ENCODE data around the gene FHOD3. TPM values are rescaled to one million over a fixed set of nuclear protein-coding genes. Genes with fewer than 3 reads are reported as not detected.
"Not testable (repeated sequence)": the region's sequence is repeated elsewhere in the genome, so short reads cannot be mapped to it uniquely, and the experiment has no call there.

The FHOD3 gene
- total RNA-seq, 1 donor = not detected

- no peak for DNase-seq (ENCODE audit: low read depth in 2 of 3, low spot score in 2 of 3)
These were observed 144.1 kb downstream of the FHOD3 start for GRCh38 chr18:36441426-36442240.

DNA sequence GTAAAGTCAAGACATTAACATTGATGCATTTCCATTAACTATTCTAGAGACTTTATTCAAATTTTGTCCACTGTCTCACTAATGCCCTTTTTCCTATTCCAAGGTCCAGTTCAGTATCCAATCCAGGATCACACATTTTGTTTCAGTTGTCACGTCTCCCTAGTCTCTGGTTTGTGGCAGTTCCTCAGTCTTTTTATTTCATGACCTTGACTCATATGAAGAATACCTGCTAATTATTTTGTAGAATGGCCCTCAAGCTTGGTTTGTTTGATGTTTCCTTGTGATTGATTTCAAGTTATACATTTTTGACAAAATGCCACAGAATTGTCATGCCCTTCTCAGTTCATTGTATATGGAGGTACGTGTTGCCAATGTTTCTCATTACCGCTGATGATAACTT is 145.2 kb downstream of the FHOD3 start:
- no peak for DNase-seq (ENCODE audit: low read depth in 2 of 3, low spot score in 2 of 3)

- DNase-seq (ENCODE audit: low read depth in 2 of 3, low spot score in 2 of 3) = no peak
These were observed 148.5 kb downstream of the FHOD3 start for GRCh38 chr18:36446059-36446458.

GRCh38 chr18:36448384-36449290 is 151.1 kb downstream of the FHOD3 start:
- no peak for DNase-seq (ENCODE audit: low read depth in 2 of 3, low spot score in 2 of 3)

- no peak for DNase-seq (ENCODE audit: low read depth in 2 of 3, low spot score in 2 of 3)
These were observed 151.9 kb downstream of the FHOD3 start for GRCh38 chr18:36449451-36449850.

DNA sequence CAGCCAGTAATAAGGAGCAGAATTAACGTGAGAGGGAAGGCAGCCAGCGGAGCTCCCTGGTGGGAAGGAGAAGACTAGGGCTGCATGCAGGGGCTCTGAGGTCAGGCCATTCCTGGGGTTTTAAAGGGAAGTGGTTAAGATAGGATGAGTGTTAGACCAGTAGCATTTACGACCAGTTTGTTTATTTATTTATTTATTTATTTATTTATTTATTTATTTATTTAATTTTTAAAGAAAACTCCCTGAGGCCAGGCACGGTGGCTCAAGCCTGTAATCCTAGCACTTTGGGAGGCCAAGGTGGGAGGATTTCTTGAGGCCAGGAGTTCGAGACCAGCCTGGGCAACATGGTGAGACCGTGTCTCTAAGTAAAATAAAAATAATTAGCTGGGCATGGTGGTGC is 152.8 kb downstream of the FHOD3 start:
- no peak for DNase-seq (ENCODE audit: low read depth in 2 of 3, low spot score in 2 of 3)

DNA sequence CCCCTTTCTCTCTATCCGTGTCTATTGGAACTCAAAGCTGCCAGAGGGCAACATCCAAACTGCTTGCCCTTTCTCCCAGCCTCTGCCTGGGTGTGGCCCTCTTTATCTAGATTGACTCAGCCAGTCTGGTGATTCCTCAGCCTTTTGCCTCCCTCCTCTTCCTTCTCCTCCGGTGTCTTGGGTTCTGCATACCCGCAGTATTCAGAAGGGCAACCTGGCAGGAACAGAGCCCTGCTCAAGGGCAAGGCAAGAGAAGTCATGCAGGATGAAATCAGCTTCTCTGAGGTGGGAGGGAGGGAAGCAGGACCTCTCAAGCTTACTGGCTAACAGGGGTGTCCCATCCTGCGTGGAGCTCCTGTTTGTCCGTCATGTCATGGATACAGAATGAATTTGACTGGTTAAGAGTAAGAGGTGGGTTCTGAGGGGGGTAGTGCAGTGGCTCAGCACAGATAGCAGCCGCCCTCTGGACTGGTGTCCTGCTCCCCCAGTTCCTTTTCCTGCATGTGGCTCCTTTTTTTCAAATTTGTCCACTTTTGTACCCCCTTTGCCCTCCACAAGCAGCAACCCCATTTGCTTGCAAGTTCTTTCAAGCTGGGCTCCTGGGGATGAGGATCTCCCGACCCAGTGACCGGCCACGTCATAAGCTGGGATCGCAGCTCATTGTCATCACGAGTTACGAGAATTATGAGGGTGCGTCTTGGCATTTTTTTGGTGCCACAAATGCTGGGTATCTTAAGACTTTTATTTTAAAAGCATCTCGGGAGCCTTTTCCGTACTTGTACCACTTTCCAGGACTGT is 154.1 kb downstream of the FHOD3 start:
- DNase-seq (ENCODE audit: low read depth in 2 of 3, low spot score in 2 of 3) = no peak

DNA sequence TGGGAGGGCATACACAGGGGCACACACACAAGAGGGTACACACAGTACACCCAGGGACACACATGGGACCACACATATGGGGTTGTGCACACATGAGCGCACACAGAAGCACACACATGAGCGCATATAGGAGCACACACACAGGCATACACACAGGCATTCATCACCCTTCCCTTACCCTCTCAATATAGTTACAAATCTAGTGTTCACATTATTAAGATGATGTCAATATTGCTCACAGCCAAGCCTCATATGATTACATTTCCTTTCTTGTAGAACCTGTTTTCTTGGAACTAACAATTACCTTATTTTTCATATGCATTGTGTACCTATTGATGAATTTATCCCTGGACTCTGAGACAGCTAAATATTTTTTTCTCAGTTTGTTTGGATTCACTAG is 156.7 kb downstream of the FHOD3 start:
- no peak for DNase-seq (ENCODE audit: low read depth in 2 of 3, low spot score in 2 of 3)

- DNase-seq (ENCODE audit: low read depth in 2 of 3, low spot score in 2 of 3) = no peak
These were observed 157.4 kb downstream of the FHOD3 start for GRCh38 chr18:36454848-36455458.

DNA sequence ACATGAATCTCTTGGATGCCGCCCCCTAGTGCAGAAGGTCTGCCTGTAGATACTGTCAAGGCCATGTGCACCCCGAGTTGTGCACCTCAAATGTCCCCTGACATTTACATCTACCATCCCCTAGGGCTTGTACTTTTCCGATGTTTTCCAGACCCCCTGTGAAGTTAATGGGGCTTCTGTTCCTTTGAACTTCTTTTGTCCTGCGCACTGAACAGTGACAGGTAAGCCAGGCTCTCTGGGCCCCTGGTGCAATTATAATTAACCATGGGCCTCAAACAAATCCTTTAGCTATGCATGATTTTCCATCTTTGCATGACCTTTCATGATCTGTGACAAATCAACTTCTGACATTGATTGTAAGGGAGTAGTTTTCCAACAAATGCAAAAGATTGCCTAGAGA is 158.4 kb downstream of the FHOD3 start:
- no peak for DNase-seq (ENCODE audit: low read depth in 2 of 3, low spot score in 2 of 3)

GRCh38 chr18:36456622-36457021 is 159.1 kb downstream of the FHOD3 start:
- no peak for DNase-seq (ENCODE audit: low read depth in 2 of 3, low spot score in 2 of 3)

GRCh38 chr18:36457683-36458082 is 160.2 kb downstream of the FHOD3 start:
- no peak for DNase-seq (ENCODE audit: low read depth in 2 of 3, low spot score in 2 of 3)

- DNase-seq (ENCODE audit: low read depth in 2 of 3, low spot score in 2 of 3) = no peak
These were observed 160.8 kb downstream of the FHOD3 start for GRCh38 chr18:36458306-36458705.

- DNase-seq (ENCODE audit: low read depth in 2 of 3, low spot score in 2 of 3) = no peak
These were observed 161.7 kb downstream of the FHOD3 start for GRCh38 chr18:36459203-36459602.

GRCh38 chr18:36459786-36460185 is 162.3 kb downstream of the FHOD3 start:
- no peak for DNase-seq (ENCODE audit: low read depth in 2 of 3, low spot score in 2 of 3)

DNA sequence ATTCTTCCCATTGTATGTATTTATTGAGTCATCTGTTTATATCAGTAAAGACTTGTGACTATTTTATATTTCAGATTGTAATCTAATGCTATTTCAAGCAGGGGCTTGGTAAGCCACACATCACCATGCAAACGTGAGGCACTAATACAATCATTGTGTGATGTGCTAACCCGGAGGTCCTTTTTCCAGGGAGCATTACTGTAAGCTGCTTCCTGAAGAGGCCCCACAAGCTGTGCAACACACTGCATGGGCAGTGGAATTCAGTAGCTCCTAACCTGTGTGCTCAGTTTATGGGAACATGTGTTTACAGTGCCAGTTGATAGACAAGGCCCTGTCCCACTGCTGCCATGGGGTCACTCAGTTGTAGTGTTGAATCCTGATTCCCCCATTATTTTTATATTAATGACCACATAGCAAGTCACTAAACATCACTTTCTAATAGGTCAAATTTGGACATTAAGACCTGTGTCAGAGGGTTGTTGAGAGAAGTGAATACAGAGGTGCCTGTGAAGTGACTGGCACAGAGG is 162.9 kb downstream of the FHOD3 start:
- no peak for DNase-seq (ENCODE audit: low read depth in 2 of 3, low spot score in 2 of 3)

GRCh38 chr18:36460854-36461253 is 163.3 kb downstream of the FHOD3 start:
- no peak for DNase-seq (ENCODE audit: low read depth in 2 of 3, low spot score in 2 of 3)

- no peak for DNase-seq (ENCODE audit: low read depth in 2 of 3, low spot score in 2 of 3)
These were observed 164.1 kb downstream of the FHOD3 start for GRCh38 chr18:36461551-36461987.

GRCh38 chr18:36463516-36463915 is 166.0 kb downstream of the FHOD3 start:
- DNase-seq (ENCODE audit: low read depth in 2 of 3, low spot score in 2 of 3) = not testable (repeated sequence)

DNA sequence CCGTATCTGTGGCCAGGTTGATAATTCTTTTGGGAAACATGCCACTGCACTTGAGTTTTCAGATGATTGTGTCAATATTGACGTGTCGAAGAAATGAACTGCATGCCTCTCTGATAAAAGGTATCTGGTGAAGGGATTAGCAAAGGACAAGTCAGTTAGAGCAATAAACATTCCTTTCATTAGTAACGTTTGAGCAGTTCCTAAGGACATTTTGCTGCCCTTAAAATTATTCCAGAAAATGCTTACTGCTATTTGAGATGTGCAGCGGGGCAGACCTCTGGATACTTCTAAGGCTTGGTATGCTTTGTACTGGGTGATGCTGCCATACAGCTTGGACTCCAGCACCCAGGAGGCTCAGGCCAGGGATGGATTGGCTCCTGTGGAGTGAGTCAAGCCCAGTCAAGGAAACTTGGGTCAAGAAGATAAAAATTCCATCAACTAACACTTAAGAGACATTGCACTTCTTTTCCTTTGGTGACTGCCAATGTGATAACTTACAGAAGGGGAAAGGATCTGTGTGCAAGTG is 166.7 kb downstream of the FHOD3 start:
- DNase-seq (ENCODE audit: low read depth in 2 of 3, low spot score in 2 of 3) = no peak

Data from hematopoietic multipotent progenitor cell (in vitro differentiated cells).